GM21723 (cell line): ENCODE data around the gene TPM1.

Experiments used
- ATAC-seq: cut with Tn5 transposase; IDR thresholded peaks from one replicate; pipeline ENCODE4 v1.9.1; 2021; ENCODE audit warnings: mild to moderate bottlenecking, moderate library complexity; ENCODE audit not compliant: unreplicated experiment

The TPM1 gene

GRCh38 chr15:63072023-63072650 lies 29.6 kb downstream of the TPM1 start:
- no peak for ATAC-seq

GRCh38 chr15:63072809-63073277 lies 30.3 kb downstream of the TPM1 start:
- ATAC-seq = no peak

- no peak for ATAC-seq
Measured at GRCh38 chr15:63073497-63074172, 31.1 kb downstream of the TPM1 start.

GRCh38 chr15:63075015-63075983 lies 32.8 kb downstream of the TPM1 start:
- ATAC-seq = no peak

GRCh38 chr15:63075984-63076713 lies 33.6 kb downstream of the TPM1 start:
- ATAC-seq = no peak

- ATAC-seq = no peak
Measured at GRCh38 chr15:63076714-63077046, 34.1 kb downstream of the TPM1 start.

GRCh38 chr15:63077952-63078351 lies 35.4 kb downstream of the TPM1 start:
- ATAC-seq = no peak

DNA sequence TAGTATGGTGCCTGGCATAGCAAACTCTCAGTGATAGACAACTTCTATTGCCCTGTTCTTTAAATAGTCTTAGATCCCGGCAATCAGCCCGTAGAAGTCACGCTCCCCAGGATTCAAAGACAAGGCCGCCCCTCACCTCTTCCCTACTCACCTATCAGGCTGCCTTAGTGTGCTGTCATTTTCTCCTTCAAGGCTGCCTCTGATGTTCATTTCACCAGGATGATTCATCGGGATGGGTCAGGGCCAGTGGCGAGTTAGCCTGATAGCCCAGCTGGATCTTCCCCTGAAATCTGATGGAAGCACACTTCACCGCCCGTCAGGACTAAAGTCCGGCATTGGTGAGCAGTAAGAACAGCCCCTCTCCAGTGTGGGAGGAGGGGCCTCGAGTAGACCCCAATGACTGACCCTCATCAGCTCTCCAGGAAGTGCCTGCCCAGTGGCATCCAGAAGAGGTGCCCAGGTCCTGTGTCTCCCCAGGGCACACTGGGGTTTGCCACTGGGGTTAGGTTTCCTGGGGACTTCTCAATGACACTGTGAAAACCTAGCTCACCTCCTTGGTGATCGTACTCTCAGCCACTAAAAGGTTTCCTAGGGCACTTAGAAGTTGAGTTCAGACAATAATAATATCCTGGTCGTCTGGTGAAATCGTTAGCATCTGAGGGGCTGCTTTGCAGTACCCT lies 37.5 kb downstream of the TPM1 start:
- ATAC-seq = no peak

DNA sequence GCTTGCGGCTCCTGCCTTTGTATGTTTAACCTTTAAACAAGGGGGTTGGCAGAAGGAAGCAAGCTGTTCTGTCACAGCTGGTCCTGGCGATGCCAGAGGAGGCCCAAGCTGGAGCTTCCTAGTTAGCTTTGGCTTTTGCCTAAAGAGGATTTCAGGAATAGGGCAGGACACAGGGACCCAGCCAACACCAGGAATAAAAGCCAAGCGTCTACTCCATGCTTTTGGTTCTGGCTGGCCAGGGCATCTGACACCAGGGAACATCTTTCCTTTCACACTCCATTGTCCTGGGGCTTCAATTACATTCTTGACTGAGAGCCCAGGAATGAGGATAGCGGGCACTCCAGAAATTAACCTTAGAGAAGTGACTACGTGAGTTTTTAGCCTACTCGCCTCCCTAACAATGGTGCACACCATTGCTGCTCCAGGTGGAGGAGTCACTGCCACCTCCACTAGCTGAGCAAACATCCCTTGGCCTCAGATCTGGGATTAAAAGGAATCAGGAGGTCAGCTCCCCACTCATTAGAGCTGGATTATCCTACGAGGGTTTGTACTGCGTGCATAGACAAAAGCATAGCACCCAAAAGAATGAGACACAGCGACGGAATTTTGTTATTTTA lies 38.2 kb downstream of the TPM1 start:
- ATAC-seq = no peak

DNA sequence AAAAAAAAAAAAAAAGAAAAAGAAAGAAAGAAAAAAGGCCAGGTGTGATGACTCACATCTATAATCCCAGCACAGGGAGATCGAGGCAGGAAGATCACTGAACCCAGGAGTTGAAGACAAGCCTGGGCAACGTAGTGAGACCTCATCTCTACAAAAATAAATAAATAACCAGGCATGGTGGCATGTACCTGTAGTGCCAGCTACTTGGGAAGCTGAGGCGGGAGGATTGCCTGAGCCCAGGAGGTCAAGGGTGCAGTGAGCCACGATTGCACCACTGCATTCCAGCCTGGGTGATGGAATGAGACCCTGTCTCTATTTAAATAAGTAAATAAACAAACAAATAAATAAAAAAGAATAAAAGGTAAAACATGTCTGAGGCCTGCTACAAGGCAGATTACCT lies 39.8 kb downstream of the TPM1 start:
- ATAC-seq = no peak

DNA sequence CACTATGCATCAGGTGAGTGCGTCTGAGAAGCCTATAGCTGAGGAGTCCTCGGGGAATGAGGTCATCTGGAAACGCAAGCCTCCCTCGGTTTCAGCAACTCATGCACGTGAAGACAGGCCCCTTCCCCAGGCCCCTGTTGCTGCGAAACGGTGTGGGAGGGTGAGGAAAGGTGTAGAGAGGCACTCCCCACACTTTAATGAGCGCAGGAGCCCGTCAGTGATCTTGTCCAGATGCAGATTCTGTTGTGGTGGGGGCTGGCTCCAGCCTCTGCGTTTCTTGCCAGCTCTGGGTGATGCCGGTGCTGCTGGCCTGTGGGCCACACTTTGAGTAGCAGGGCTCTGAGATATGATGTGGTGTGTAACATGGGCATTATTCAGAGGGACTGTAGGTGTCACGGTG lies 40.5 kb downstream of the TPM1 start:
- ATAC-seq = no peak

DNA sequence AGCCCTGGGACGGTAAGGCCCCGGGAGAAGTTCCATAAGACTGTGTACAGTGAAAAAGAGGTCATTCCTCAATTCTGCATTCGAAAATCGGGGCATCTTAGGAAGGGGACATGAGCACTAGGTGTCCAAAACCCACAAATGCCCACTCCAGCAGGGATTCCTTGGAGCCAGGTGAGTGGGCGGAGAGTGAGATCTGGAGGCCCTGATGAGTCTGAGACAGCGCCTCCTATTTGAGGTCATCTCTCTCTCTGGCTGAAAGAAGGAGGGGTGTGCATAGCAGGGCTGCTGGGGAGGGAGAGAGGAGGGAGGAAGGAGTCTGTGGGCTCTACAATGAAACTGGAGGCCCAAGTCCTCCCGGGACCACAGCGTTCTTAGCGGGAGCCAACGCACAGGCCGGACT lies 41.0 kb downstream of the TPM1 start:
- no peak for ATAC-seq

GRCh38 chr15:63084806-63085205 lies 42.3 kb downstream of the TPM1 start:
- ATAC-seq = no peak

DNA sequence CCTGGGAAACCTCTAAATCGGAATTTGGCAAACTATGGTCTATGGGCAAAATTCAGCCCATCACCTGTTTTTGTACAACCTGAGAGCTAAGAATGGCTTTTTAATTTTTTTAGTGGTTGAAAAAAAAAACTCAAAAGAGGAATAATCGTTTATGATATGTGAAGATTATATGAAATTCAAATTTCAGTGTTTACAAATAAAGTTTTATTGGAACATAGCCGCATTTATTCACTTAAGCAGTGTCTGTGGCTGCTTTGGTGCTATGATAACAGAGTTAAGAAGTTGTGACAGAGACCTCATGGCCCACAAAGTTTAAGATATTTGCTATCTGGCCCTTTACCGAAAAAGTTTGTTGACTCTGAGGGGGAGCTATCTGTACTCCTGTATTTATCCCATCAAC lies 42.7 kb downstream of the TPM1 start:
- no peak for ATAC-seq

GRCh38 chr15:63086271-63086670 lies 43.7 kb downstream of the TPM1 start:
- no peak for ATAC-seq

- no peak for ATAC-seq
Measured at GRCh38 chr15:63086947-63087346, 44.4 kb downstream of the TPM1 start.

DNA sequence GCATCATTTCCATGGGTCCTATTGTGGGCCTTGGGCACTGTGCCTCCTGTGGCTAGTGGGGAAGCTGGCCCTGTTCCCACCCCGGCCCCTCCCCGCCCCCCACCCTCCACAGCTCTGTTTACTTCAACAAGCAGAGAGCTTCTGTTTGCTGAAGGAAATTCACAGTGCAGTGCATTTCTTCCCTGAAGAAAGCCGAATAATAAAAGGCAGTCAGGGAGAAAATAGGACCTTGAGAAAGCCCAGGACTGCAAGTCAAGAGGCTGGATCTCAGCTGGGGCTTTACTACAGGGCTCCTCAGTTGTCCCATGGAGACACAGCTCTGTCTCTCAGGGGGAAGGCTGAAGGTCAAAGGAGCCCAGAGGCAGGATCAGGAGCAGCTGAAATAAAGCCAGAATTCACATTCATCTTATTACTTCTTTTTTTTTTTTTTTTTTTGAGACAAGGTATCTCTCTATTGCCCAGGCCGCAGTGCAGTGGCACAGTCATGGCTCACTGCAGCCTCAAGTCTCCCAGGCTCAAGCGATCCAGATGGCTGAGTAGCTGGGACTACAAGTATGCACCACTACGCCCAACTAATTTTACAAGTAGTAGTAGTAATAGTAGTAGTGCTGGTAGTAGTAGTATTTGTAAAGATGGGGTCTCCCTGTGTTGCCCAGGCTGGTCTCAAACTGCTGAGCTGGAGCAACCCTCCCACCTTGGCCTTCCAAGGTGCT lies 46.1 kb downstream of the TPM1 start:
- ATAC-seq = no peak

DNA sequence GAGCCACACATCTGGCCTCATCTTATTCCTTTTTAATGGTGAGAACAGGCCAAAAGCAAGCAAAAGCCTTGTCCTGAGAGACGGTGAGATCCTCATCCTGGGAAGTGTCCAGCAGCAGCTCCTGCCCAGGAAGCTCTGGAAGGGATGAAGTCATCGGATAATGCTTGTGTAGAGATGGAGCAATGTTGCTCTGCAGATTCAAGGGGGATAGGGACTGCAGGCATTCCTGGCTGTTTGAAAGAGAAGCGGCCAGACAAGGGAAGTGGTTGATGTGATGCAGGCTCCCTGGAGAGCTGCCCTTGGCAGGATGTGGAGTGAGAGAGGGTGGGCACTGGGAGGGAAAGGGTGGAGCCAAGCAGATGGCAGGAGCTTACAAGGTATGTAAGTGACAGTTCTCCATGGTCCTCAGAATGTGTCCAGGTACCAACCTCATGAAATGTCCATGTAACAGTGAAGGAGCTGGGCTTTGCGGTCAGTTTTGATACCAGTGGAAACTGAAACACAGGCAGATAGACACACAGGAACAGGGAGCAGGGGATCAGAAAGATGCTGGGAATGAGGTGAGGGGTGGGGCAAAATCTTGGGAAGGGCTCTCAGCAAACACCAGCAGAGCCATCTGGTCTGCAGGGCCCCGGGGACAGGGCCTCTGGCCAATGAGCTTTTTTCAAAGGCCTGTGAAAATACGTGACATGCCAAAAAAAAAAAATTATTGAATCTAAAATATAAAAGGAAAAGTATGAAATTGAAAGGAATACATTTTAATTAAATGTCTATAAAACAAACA lies 46.9 kb downstream of the TPM1 start:
- ATAC-seq = no peak

GRCh38 chr15:63090472-63090871 lies 47.9 kb downstream of the TPM1 start:
- ATAC-seq = no peak
